HEK293 (cell line): Measurements from ENCODE around the gene KPNA1.

ENCODE experiments used
- CTCF ChIP-seq: fragments of 450-650 bp; formaldehyde crosslinking; IDR thresholded peaks from 2 replicates; pipeline ENCODE4 v1.5.1; 2016; ENCODE audit warnings: missing biosample characterization, missing genetic modification characterization
- SP7 ChIP-seq: fragments of 450-650 bp; formaldehyde crosslinking; IDR thresholded peaks from 2 replicates; pipeline ENCODE4 v1.5.1; 2016; ENCODE audit warnings: missing biosample characterization, missing genetic modification characterization
- ZFP41 ChIP-seq: fragments of 450-650 bp; formaldehyde crosslinking; IDR thresholded peaks from 2 replicates; pipeline ENCODE4 v1.5.1; 2016; ENCODE audit warnings: missing biosample characterization, missing genetic modification characterization, borderline replicate concordance
- ZNF138 ChIP-seq: fragments of 450-650 bp; formaldehyde crosslinking; IDR thresholded peaks from 2 replicates; pipeline ENCODE4 v1.5.1; 2016; ENCODE audit warnings: missing biosample characterization, missing genetic modification characterization, borderline replicate concordance
- ZNF140 ChIP-seq: fragments of 450-650 bp; formaldehyde crosslinking; IDR thresholded peaks from 2 replicates; pipeline ENCODE4 v1.5.1; 2016; ENCODE audit warnings: missing biosample characterization, missing genetic modification characterization
- TF ChIP-seq, protein P1 (sequence below): fragments of 450-650 bp; formaldehyde crosslinking; IDR thresholded peaks from 2 replicates; pipeline ENCODE4 v1.5.1; 2016; ENCODE audit warnings: missing biosample characterization, missing genetic modification characterization

- TF ChIP-seq SP7 (no peak), CTCF (tag by site-specific recombination) (no peak), ZNF140 (tag by site-specific recombination) (no peak), ZNF138 (no peak), ZFP41 (tag by site-specific recombination) (no peak)
- TF ChIP-seq, protein P1, sequence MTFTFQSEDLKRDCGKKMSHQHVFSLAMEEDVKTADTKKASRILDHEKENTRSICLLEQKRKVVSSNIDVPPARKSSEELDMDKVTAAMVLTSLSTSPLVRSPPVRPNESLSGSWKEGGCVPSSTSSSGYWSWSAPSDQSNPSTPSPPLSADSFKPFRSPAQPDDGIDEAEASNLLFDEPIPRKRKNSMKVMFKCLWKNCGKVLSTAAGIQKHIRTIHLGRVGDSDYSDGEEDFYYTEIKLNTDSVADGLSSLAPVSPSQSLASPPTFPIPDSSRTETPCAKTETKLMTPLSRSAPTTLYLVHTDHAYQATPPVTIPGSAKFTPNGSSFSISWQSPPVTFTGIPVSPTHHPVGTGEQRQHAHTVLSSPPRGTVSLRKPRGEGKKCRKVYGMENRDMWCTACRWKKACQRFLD: no peak
These were observed 58.7 kb downstream of the KPNA1 start for GRCh38 chr3:122456074-122456473.
